HepG2 (cell line): ENCODE data around the gene BPIFB4. TPM values are rescaled to one million over a fixed set of nuclear protein-coding genes. Genes with fewer than 3 reads are reported as not detected.

Source experiments
- ATAC-seq: fragments of 200-7000 bp; cut with Tn5 transposase; 3 replicates; pipeline ENCODE4 v1.9.1; 2020; ENCODE audit warnings: mild to moderate bottlenecking, moderate library complexity
- BruUV-seq: library from RNA; stranded (reverse); fragments of 400-500 nt; replicated peaks from 2 replicates; lab custom pipeline; 2021; lab: Mats Ljungman, UMichigan
- CTCF ChIA-PET: fragments of 300-600 bp; formaldehyde crosslinking; extraction: SDS; loops from one replicate; lab custom pipeline; 2021; ENCODE audit warnings: low total read pairs, inconsistent platforms, low intra/inter-chr PET ratio; lab: Yijun Ruan, JAX
- POLR2A ChIA-PET: fragments of 350-600 bp; sonication (Branson Sonifier 250); formaldehyde crosslinking; loops from one replicate; lab custom pipeline; 2020; ENCODE audit warnings: antibody characterized with exemption, inconsistent platforms; lab: Yijun Ruan, JAX
- DNase-seq: peaks from one replicate; pipeline ENCODE4 v3.0.0-alpha.2; 2015; ENCODE audit warnings: low spot score
- FAIRE-seq: peaks from 3 replicates; lab custom pipeline; 2011; peaks lifted over from hg19 to GRCh38; lab: Jason Lieb, UNC
- H2AFZ ChIP-seq: one replicate; pipeline ENCODE4 v1.6.1; 2011; ENCODE audit warnings: low read length, inconsistent platforms
- H3K27ac ChIP-seq: fragments of 300-600 bp; 3 replicates; pipeline ENCODE4 v1.8.0; 2011; ENCODE audit warnings: mixed run types, mild to moderate bottlenecking, mixed read lengths, low read length, inconsistent platforms; ENCODE audit not compliant: insufficient read depth; ENCODE audit errors: extremely low read length
- H3K27me3 ChIP-seq, 2 experiments: fragments of 200-600 bp in 1 of 2; 2 replicates in 1 of 2; 3 replicates in 1 of 2; pipeline versions ENCODE4 v1.6.0 to v1.8.0; 2011; ENCODE audit warnings: low read length in 2 of 2, mild to moderate bottlenecking in 2 of 2, moderate library complexity in 2 of 2, inconsistent platforms in 1 of 2; ENCODE audit not compliant: insufficient read depth in 2 of 2, control insufficient read depth in 1 of 2
- H3K36me3 ChIP-seq, 2 experiments: fragments of 200-600 bp in 1 of 2; replicated peaks in 1 of 2; 2 replicates in 1 of 2; 3 replicates in 1 of 2; pipeline versions ENCODE4 v1.5.1 to v1.8.0; 2011; ENCODE audit warnings: low read length in 2 of 2, inconsistent platforms in 1 of 2; ENCODE audit not compliant: insufficient read depth in 2 of 2, control insufficient read depth in 1 of 2
- H3K4me1 ChIP-seq: 2 replicates; pipeline ENCODE4 v1.5.1; 2012; ENCODE audit warnings: low read length, inconsistent platforms; ENCODE audit not compliant: insufficient read depth
- H3K4me2 ChIP-seq: 2 replicates; pipeline ENCODE4 v1.6.0; 2011; ENCODE audit warnings: low read depth, low read length, inconsistent platforms
- H3K4me3 ChIP-seq, 3 experiments: fragments of 200-600 bp in 1 of 3; sonication (generic), shearing (Covaris generic) in 1 of 3; replicated peaks in 1 of 3; 2 replicates each; pipeline ENCODE4 v1.5.1; 2011 to 2016; ENCODE audit warnings: low read length in 3 of 3, inconsistent platforms in 2 of 3, low read depth in 2 of 3, mild to moderate bottlenecking in 2 of 3, control low read depth in 1 of 3, mixed read lengths in 1 of 3; ENCODE audit not compliant: insufficient read depth in 1 of 3
- H3K79me2 ChIP-seq: one replicate; pipeline ENCODE4 v1.6.1; 2011; ENCODE audit warnings: low read length, inconsistent platforms; ENCODE audit not compliant: insufficient read depth
- H3K9ac ChIP-seq: 2 replicates; pipeline ENCODE4 v1.6.0; 2011; ENCODE audit warnings: mild to moderate bottlenecking, low read depth, low read length, inconsistent platforms; ENCODE audit not compliant: insufficient read depth
- H3K9me3 ChIP-seq: 2 replicates; pipeline ENCODE4 v1.5.1; 2012; ENCODE audit warnings: mild to moderate bottlenecking, low read length
- H4K20me1 ChIP-seq: 2 replicates; pipeline ENCODE4 v1.6.0; 2011; ENCODE audit warnings: inconsistent platforms, mild to moderate bottlenecking, low read length, moderate library complexity; ENCODE audit not compliant: insufficient read depth
- AGO2 ChIP-seq: fragments of 200-400 bp; formaldehyde crosslinking; optimal IDR thresholded peaks from 2 replicates; pipeline ENCODE3; 2017; ENCODE audit warnings: mild to moderate bottlenecking, low read depth, low read length, moderate library complexity
- HNRNPH1 ChIP-seq: fragments of 200-400 bp; formaldehyde crosslinking; optimal IDR thresholded peaks from 2 replicates; pipeline ENCODE3; 2017; ENCODE audit warnings: mild to moderate bottlenecking, low read depth, low read length
- MBNL3 ChIP-seq: fragments of 250-450 bp; sonication (Bioruptor Pico); conservative IDR thresholded peaks from 2 replicates; pipeline ENCODE4 v1.8.0; 2022; ENCODE audit warnings: mild to moderate bottlenecking, inconsistent platforms
- SOX5 ChIP-seq: IDR thresholded peaks from 2 replicates; pipeline ENCODE4 v1.6.1; 2016; ENCODE audit warnings: borderline replicate concordance
- TBX2 ChIP-seq: sonication (generic); formaldehyde crosslinking; IDR thresholded peaks from 2 replicates; pipeline ENCODE4 v1.5.0; 2020; ENCODE audit warnings: missing genetic modification reagents, mild to moderate bottlenecking, borderline replicate concordance
- ZBTB39 ChIP-seq: sonication (generic); formaldehyde crosslinking; IDR thresholded peaks from 2 replicates; pipeline ENCODE4 v1.5.0; 2020; ENCODE audit warnings: missing genetic modification reagents
- ZFP1 ChIP-seq: IDR thresholded peaks from 2 replicates; pipeline ENCODE4 v1.6.1; 2016
- ZGPAT ChIP-seq: IDR thresholded peaks from 2 replicates; pipeline ENCODE4 v1.6.1; 2016; ENCODE audit warnings: mild to moderate bottlenecking
- ZNF264 ChIP-seq: sonication (generic); formaldehyde crosslinking; IDR thresholded peaks from 2 replicates; pipeline ENCODE4 v1.4.0; 2020; ENCODE audit warnings: missing genetic modification reagents
- ZNF713 ChIP-seq: sonication (generic); formaldehyde crosslinking; IDR thresholded peaks from 2 replicates; pipeline ENCODE4 v1.4.0; 2020; ENCODE audit warnings: mild to moderate bottlenecking, missing genetic modification reagents
- WGBS: methylation state at CpG from one replicate; pipeline ENCODE4 v1.1.6; 2017; ENCODE audit warnings: low lambda C conversion rate; 5-methylcytosine and 5-hydroxymethylcytosine counted together
- in situ Hi-C: cut with HindIII; loops from 2 replicates; pipeline ENCODE4 v1.10.0; 2017; ENCODE audit warnings: low pct_unique_long_range_greater_than_20kb; ENCODE audit not compliant: extremely low pct_ligation_motif_present
- intact Hi-C: fragments of 100-400 bp; cut with micrococcal nuclease; formaldehyde crosslinking; loops from one replicate; pipeline ENCODE4 v1.10.0; 2022; ENCODE audit not compliant: unreplicated experiment
- polyA plus RNA-seq, 8 experiments: library from polyadenylated mRNA; depleted of rRNA in 3 of 8; stranded (reverse) in 7 of 8; unstranded in 1 of 8; fragments of >200 nt; fragmentation: Illumina TruSeq in 4 of 8; extraction: Trizol in 4 of 8; gene quantifications; 2 replicates each; pipeline versions ENCODE4 v1.2.1 to v1.2.3, GENCODE V29; 2011 to 2016; ENCODE audit warnings: low read depth in 4 of 8, missing spikeins in 1 of 8, mixed read lengths in 1 of 8; ENCODE audit not compliant: insufficient read depth in 1 of 8
- total RNA-seq, 5 experiments: library from RNA; depleted of rRNA; stranded (reverse); fragments of >200 nt; fragmentation: Illumina TruSeq; extraction: Trizol; gene quantifications; 2 replicates each; pipeline ENCODE4 v1.2.3, GENCODE V29; 2016; ENCODE audit warnings: low read depth in 1 of 5
- TF ChIP-seq, protein P1 (sequence below), 2 experiments: sonication (generic) in 1 of 2; formaldehyde crosslinking in 1 of 2; IDR thresholded peaks; 2 replicates each; pipeline versions ENCODE4 v1.5.1 to v1.6.1; 2011 to 2020; ENCODE audit warnings: borderline replicate concordance in 1 of 2, low read depth in 1 of 2, low read length in 1 of 2, mild to moderate bottlenecking in 1 of 2, missing genetic modification reagents in 1 of 2, moderate library complexity in 1 of 2
- TF ChIP-seq, protein P2 (sequence below): sonication (generic); formaldehyde crosslinking; IDR thresholded peaks from 2 replicates; pipeline ENCODE4 v1.8.1; 2023; ENCODE audit warnings: mild to moderate bottlenecking, missing genetic modification reagents, borderline replicate concordance

Gene BPIFB4
- total and polyA plus RNA-seq, 2 of the 13 experiments (the other 11 are each of a cell fraction or from before 2014, with no cell fraction given), result 0.09 TPM; not detected in 1

GRCh38 chr20:33159713-33160112 lies 80.3 kb downstream of the BPIFB4 start:
- no peak for ATAC-seq
- Histone ChIP-seq H3K79me2 (no peaks in the 10 kb centered on the region), H3K9ac (no peak overlapping the region), H3K36me3 (no peaks in the 10 kb centered on the region), H3K4me2 (no peak overlapping the region), H3K4me3 (no peak overlapping the region), H2AFZ (no peak overlapping the region), H3K9me3 (no peaks in the 10 kb centered on the region), H3K27me3 (peaks cover 0 to 49% of the 10 kb centered on the region in 2 experiments; a peak in 3 of 5 replicates), H3K27ac (no peak overlapping the region), H3K4me1 (no peaks in the 10 kb centered on the region), H4K20me1 (no peaks in the 10 kb centered on the region; the same call in 1 of the 2 replicates)
- ChIA-PET POLR2A (no interaction called here), CTCF (no interaction called here)
- intact Hi-C loops, result no loop called here
- no peak for FAIRE-seq
- BruUV-seq, result no TSS peak
- in situ Hi-C loops, result no loop called here
- 25% methylated on average over 3 of the region's 3 CpGs for WGBS
- DNase-seq, result no peak
- no peak for TF ChIP-seq ZNF713 (CRISPR knock-in tag)
- TF ChIP-seq, protein P1, sequence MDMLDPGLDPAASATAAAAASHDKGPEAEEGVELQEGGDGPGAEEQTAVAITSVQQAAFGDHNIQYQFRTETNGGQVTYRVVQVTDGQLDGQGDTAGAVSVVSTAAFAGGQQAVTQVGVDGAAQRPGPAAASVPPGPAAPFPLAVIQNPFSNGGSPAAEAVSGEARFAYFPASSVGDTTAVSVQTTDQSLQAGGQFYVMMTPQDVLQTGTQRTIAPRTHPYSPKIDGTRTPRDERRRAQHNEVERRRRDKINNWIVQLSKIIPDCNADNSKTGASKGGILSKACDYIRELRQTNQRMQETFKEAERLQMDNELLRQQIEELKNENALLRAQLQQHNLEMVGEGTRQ (IDR thresholded peaks at IDR 0.05; ENCODE audit: low read depth, low read length), result no peak
- TF ChIP-seq, protein P1 (CRISPR knock-in tag; IDR thresholded peaks at IDR 0.05; ENCODE audit: borderline replicate concordance), result no peak
- no peak for TF ChIP-seq MBNL3 (CRISPR knock-in tag)
- no peak for TF ChIP-seq SOX5 (CRISPR knock-in tag)
- no peak for TF ChIP-seq ZFP1 (CRISPR knock-in tag)
- TF ChIP-seq AGO2, result no peak
- no peak for TF ChIP-seq ZGPAT (CRISPR knock-in tag)
- no peak for TF ChIP-seq TBX2
- TF ChIP-seq ZNF264 (CRISPR knock-in tag), result no peak
- TF ChIP-seq ZBTB39 (CRISPR knock-in tag), result no peak
- TF ChIP-seq, protein P2, sequence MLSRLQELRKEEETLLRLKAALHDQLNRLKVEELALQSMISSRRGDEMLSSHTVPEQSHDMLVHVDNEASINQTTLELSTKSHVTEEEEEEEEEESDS (CRISPR knock-in tag), result no peak
- TF ChIP-seq HNRNPH1, result no peak
